ENCODE data around the gene ARGLU1.

- TF ChIP-seq CTCF (conservative IDR thresholded peaks at IDR 0.05; ENCODE audit: low read depth, low read length) (no peak), EZH2 (IDR thresholded peaks at IDR 0.05; ENCODE audit: low read length, unreplicated experiment) (no peak)
Measured at GRCh38 chr13:106518512-106518911, 49.4 kb downstream of the ARGLU1 start.

Data from PC-3 (cell line).